NCI-H510A treated with DMSO at 0.1 percent for 48 hours (cell line): ENCODE data around the gene ATRNL1.
"Not testable (repeated sequence)": the region's sequence is repeated elsewhere in the genome, so short reads cannot be mapped to it uniquely, and the experiment has no call there.

ENCODE experiments used
- DNase-seq: peaks from one replicate; lab custom pipeline; 2025; lab: John Stamatoyannopoulos, UW

The ATRNL1 gene

DNA sequence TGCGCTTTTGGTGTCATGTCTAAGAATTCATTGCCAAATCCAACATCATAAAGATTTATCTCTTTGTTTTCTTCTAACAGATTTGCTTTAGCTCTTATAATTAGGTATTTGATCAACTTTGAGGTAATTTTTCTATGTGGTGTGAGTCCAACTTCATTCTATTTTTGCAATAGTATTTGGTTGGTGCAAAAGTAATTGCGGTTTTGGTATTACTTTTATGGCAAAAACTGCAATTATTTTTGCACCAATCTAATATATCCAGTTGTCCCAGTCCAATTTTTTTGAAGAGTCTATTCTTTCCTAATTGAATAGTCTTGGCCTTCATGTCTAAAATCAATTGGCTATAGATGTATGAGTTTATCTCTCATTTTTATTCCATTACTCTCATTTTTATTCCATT lies 535.5 kb downstream of the ATRNL1 start:
- no peak for DNase-seq

DNA sequence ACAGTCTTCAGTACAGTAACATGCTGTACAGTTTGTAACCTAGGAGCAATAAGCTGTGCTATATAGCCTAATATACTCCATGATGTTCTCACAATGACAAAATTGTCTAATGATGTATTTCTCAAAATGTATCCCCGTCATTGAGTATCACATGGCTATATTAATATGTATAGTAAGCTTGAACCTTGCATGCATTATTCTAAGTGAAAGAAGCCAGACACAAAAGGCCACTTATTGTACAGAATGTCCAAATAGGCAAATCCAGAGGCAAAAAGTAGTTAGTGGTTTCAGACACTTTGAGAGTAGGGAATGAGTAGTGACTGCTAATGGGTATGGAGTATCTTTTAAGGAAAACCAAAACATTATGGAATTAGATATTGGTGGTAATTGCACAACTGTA lies 545.1 kb downstream of the ATRNL1 start:
- DNase-seq = no peak

DNA sequence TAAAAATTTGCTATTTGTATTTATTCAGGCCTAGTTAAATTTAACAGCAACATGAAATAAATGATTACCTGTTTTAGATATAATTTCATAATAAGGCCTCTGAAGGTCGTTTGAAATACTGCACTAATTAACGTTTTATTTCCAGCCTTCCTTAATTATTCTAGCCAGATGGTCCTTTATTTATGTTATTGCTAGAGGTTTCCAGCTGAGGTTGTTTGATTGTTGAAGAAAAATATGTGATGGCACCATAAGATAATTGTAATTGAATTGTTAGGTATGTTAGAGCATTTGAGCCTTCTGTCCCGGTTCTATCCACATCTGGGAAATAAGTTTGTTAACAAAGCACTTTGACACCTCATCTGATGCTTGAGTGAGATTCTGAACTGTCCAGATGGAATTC lies 556.1 kb downstream of the ATRNL1 start:
- no peak for DNase-seq

DNA sequence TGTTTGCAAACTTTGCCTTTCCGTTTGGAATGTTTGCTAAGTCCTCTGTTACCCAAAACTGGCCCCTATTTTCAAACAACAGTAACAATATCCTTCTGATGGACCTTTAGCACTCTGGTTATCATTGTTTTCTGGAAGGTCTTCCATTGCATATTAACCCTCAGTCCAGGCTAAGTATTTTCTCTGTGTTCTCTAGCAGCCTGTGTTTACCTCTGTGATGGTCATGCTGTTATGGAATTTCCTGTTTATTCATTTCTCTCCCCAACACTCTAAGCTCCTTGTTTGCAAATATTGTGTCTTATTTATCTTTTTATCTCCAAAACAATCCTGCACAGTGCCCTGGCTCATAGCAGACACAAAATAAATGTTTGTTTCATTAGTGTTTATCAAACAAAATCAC lies 560.3 kb downstream of the ATRNL1 start:
- DNase-seq = no peak

DNA sequence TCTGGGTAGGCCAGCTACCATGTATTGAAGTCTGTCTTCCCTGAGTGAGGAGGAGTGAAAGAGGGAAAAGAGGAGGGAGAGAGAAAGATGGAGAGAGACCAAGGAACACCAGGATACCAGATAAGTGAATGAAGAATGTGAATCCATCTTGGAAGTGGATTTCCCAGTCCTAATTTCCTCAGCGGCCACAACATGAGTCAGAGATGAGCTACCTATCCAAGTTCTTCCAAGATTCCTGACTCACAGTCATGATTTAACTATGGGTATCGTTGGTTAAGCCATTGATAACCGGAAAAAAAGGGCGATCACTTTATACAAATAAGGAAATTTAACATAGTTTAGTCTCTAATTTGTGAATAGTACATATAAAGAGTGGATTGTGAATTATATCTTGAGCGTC lies 561.8 kb downstream of the ATRNL1 start:
- DNase-seq = no peak

DNA sequence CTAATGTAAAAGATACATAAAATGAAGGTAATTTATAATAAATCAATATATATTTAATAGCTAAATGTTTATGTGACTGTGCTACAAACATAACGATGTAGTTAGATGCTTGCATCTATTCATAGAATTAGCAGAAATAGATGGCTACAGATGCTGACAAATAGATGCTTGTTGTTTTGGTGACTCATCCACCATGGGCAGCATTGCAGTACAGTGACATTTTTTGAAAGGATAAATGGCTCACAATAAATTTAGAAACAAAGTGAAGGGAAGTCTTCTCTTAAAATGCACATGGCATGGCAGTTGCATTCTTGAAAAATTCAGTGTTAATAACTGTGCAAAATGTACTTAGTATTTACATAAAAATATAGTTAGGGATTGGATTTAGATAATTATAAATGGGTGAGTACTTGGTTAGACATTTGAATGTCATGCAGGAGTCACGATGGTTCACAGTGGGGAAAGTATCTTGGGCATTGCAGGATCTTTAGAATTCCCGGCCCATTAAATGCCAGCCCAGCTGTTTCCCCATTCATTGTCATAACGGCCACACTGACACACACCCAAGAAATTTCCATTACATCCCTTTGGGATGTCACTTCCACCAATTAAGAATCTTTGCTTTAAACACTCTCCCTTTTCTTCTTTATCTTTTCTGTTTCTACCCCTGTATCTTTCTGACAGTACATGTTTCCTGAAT lies 564.1 kb downstream of the ATRNL1 start:
- no peak for DNase-seq

DNA sequence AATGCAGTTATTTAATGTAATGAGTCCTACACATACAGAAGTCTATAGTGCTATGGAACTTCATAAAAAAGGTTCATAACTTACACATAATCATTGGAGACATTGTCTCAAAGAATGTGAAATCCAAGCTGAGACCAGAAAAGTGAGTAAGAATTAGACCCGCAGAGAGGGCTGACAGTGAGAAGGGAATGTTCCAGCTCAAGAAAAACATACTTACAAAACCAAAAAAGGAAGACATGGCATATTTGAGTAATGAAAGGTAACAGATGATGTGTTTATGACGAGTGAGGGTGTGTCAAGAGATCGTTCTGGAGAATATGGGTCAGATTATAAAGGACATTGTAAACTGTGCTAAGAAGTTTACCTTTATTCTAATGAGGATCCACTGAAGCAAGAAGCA lies 566.5 kb downstream of the ATRNL1 start:
- DNase-seq = no peak

DNA sequence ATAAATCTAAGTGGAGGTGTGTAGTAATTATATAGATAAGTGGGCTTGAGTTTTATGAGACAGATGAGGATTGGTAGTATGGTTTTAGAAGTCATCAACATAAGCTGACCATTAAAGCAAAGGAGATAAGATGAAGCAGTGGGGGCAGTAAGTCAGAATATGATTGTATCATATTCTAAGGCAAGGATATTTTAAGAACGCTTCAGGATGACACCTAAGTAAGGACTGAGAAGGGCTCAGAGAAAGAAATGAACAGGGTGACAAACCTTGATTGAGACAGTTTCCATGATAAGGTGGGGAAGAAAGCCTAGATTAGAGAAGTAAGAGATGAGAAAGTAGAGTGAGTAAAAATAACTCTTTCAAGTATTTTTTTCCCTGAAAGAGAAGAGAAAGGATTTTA lies 567.2 kb downstream of the ATRNL1 start:
- DNase-seq = no peak

DNA sequence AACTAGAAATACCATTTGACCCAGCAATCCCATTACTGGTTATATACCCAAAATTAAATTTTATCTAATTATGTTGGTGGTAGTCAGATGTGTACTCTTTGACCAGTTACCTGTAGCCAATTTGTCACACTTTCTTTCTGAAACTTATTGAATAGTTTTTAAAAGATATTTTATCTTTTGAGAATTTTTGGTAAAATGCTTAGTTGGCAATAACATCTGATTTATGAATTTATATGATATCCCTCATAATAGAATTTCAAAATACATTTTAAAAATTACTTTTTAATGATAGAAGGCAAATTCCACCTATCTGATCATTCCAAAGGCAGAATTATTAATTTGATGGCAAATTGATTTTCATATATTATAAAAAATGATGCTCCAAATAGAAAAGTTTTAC lies 569.3 kb downstream of the ATRNL1 start:
- no peak for DNase-seq

DNA sequence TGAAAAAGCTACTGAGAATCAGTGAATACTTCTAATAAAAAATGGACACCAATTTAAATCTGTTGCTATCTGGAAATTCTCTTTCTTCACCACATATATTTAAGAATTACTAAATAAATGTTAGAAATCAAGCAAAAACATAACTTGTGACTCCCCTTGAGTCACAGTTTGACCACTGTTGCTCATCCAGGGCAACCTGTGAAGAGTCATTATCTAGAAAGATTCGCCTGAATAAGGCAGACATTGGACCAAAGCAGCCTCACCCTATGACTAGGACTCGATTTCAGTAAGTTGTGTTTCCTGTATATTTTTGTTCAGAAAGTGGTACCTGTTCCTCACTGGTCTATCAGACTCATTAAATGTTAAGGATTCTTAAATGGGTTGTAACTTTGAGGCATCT lies 572.4 kb downstream of the ATRNL1 start:
- DNase-seq = no peak

DNA sequence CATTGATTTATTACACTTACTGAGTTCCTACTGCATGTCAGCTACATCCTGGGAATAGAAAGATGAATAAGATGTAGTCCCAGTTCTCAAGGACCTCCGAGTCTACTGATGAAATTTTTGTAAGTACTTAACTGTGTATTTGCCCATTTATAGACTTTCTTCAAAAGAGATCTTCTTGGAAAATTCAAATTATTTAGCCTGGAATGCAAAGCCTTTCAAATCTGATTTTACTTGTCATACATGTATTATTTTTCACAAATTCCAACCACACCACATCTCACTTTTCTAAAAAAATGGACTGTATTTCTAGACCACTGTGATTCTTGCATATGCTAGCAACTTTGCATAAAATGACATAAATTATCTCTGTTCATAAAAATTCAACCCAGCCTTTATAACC lies 581.3 kb downstream of the ATRNL1 start:
- DNase-seq = no peak

DNA sequence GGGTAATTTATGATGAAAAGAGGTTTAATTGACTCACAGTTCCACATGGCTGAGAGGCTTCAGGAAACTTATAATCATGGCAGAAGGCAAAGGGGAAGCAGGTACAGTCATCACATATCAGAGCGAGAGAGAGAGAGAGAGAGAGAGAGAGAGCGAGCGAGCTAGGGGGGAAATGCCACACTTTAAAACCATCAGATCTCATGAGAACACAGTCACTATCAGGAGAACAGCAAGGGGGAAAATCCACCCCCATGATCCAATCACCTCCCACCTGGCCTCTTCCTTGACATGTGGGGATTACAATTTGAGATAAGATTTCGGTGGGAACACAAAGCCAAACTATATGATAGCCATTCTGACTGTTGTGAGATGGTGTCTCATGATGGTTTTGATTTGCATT lies 603.6 kb downstream of the ATRNL1 start:
- DNase-seq = no peak

DNA sequence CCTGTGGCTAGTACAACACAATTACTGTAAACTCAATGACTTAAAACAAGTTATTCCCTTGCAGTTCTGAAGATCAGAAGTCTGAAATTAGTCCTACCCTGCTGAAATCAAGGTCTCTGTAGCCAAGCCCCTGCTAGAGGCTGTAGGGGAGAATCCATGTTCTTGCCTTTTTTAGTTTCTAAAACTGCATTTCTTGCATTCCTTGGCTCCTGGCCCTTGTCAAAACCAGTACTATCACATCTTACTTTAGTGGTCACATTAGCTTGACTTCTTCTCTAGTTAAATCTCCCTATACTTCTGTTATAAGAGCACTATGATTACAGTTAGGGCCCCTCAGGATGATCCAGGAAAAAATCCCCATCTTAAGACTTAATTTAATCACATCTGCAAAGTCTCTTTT lies 612.9 kb downstream of the ATRNL1 start:
- DNase-seq = no peak

DNA sequence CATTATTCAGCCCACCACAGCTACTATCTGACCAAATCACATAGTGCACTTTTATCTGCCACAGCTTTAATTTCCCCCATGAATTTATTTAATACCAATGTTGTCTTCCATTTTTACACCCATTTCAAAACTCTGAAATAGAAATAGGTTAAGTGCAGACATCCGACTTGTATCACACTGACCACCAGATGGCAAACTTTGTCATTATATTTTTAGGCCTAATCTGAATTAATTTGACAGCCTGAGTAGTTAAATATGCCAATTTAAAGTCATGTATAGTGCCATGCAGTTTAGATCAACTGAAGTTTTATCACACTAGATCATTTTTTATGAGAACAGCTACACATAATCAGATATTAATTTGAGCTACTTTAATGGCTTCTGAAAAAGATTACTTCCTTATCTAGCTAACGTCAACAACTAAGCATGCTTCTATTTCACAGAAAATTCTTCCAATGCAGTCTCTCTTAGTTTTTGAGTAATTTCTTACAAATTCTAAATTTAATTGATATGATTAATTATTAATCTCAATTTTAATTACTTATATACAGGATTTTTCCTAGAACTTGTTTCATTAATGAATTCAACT lies 613.4 kb downstream of the ATRNL1 start:
- DNase-seq = peak; percentile 64

DNA sequence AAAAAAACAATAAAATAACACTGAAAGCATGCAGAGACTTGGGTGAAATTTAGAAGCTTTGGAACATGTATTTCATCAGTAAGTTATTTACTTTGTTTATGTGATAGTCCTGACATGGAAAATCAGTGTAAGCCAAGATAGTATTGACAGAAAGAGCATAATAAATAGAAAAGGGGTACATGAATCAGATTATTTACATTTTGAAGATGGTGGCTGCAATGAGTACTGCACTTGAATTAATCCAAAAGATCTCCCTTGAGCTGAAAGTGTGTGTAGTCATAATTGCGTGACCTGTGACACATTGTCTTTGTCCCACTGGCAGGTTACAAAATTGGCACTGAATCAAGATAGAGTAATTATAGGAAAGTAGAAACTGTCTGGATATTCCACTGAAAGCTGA lies 617.0 kb downstream of the ATRNL1 start:
- no peak for DNase-seq

DNA sequence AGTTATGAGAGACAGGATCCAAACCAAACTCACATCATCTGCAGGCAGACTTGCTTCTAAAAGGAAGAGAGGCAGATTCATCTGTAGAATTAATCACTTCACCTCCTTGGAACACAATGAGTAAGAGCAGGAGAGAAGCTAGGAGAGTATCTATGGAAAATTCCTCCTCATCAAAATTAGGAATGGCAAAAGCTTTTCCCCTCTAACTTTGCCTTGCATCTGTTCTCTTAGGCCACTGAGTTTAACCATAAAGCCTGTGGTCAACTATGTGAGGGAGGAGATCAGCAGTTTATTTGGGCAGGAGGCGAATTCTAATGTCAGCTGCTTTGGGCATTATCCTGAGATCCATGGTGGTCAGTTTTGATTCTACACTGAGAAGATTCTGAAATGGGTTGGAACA lies 618.1 kb downstream of the ATRNL1 start:
- DNase-seq = no peak

DNA sequence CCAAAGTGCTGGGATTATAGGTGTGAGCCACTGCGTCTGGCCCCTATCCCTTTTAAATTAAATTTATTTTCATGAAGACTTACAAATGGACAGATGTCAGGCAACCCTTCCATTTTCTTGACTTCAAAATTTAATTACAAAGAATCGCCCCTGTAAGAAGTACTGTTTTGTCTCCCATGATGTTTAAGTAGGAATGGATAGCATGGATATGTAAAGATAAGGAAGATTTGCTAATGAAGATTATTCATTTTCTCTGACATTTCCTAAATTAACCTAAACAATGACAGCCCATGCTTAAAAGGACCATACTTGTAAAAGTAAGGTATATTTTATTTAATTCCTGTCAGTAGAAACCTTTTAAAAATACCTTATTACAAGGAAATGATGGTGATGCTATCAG lies 627.0 kb downstream of the ATRNL1 start:
- DNase-seq = no peak

DNA sequence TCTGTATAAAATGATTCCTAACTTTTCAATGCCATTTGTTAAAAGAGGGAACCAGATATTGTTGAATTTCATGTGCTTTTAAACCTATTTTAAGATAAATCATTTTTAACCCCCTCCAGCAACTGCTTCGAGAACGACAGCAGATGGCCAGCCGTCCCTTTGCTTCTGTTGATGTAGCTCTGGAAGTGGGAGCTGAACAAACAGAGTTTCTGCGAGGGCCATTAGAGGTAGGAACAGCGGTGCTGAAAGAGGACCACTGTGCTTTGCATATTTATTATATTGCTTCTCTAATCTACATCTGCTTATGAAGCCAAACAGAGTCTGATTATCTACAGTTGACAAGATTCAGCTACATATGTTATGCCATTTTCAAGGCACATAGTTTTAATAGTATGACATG lies 634.0 kb downstream of the ATRNL1 start:
- DNase-seq = peak; percentile 50

DNA sequence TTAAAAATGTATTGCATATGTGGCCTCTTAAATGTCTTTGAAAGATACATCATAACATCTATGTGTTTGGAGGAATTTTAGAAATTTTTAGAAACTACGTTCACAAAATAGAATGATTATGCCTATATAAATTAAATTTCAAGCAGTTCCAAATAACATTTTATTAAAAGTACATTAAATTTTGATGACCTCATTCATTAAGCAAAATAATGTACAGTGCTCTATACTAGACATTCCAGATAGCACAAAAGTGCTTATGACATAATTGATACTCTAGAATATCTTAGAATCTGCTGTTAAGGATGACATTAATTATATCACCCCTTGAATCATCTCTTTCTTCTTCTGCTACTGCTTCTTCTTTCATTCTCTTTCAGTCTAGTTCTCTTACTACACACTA lies 650.9 kb downstream of the ATRNL1 start:
- DNase-seq = no peak

DNA sequence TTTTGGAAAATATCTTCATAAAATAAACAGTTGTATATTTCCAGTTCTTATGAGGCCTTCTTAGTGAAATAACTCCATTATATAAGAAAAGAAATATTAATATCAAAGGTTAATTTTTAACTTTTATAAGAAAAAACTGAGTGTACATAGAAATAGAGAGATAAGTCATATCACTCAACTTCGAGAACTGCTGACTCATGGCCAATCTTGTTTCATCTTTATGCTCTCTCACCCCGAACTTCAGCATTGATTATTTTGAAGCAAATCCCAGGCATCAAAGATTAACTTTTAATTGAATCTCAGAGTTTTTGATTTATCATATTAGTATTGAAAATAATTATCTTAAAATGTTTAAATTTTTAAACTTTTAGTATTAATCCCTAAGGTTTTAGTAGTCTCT lies 652.8 kb downstream of the ATRNL1 start:
- DNase-seq = no peak

DNA sequence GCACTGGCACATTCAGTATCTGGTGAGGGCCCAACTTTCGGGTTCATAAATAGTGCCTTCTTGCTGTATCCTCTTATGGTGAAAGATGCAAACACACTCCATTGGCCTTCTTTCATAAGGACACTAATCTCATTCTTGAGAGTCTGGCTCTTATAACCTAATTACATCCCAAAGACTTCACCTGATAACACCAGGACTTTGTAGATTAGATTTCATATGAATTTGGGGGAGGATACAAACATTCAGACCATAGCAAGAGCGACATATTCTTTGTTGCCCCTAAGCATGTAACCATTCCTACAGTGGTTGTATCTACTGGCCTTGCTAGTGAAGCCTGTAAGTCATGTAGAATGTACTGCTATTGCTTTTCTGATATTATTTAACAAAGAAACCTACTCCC lies 654.6 kb downstream of the ATRNL1 start:
- DNase-seq = no peak

DNA sequence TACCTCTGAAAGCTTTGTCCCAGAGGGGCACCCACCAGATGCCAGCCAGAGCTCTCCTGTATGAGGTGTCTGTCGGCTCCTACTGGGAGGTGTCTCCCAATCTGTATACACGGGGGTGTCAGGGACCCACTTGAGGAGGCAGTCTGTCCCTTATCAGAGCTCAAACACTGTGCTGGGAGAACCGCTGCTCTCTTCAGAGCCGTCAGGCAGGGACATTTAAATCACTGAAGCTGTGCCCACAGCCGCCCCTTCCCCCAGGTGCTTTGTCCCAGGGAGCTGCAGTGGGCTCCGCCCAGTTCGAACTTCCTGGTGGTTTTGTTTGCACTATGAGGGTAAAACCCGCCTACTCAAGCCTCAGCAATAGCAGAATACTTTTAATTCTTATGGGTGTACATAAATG lies 665.3 kb downstream of the ATRNL1 start:
- not testable (repeated sequence) for DNase-seq

DNA sequence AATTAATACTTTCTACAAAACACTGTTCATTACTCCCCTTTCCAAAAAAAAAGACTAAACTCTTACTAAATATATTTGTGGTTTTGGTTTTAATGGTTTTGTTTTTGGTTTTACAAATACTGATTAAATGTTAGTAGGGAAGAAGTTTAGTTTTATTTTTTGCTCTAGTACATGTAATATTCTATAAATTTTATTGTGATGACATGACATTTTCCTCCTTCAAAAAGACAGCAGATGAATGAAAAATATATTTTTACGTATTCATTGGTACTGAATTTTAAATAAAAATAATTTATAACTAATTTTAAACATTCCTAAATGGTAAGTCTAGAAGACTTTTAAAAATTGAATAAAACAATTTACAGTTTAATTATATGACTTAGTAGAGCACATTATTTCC lies 667.0 kb downstream of the ATRNL1 start:
- DNase-seq = no peak

DNA sequence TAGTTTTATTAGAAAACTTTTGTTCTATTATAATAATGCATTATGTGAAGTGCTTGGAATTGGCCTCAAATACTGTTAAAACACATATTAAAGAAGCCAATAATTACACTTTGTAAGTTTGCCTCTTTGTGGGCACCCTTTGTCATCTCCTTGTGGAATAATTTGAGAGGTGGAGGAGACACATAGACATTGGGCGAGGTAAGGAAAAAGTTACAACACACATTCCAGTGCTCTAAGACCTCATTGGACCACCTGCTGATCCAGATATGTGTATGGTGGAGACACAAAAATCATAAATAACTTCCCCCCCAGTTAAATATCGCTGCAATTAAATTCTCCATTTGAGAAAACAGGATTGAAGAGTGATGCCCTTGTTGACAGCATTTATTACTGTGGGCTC lies 668.0 kb downstream of the ATRNL1 start:
- DNase-seq = no peak
